SK-N-SH (cell line): ENCODE results near the gene GALR2. TPM values are rescaled to one million over a fixed set of nuclear protein-coding genes. Genes with fewer than 3 reads are reported as not detected.

Experiments used
- CTCF ChIA-PET: fragments of 300-600, 350-600 bp; formaldehyde crosslinking; extraction: SDS; loops from one replicate; lab custom pipeline; 2021; lab: Yijun Ruan, JAX
- POLR2A ChIA-PET: fragments of 350-600 bp; sonication (Branson Sonifier 250); formaldehyde crosslinking; extraction: SDS; loops from one replicate; lab custom pipeline; 2020; ENCODE audit warnings: antibody characterized with exemption, inconsistent platforms; lab: Yijun Ruan, JAX
- DNase-seq: peaks from one replicate; pipeline ENCODE4 v3.0.0; 2012
- H2AFZ ChIP-seq: fragments of 200-600 bp; sonication (generic); 2 replicates; pipeline ENCODE4 v1.8.1; 2016; ENCODE audit warnings: antibody characterized with exemption, mild to moderate bottlenecking, low read depth
- H3F3A ChIP-seq: fragments of 200-600 bp; sonication (generic); replicated peaks from 2 replicates; pipeline ENCODE3; 2016; ENCODE audit warnings: antibody characterized with exemption, mild to moderate bottlenecking; ENCODE audit not compliant: insufficient read depth
- H3K27ac ChIP-seq, 2 experiments: fragments of 200-500 bp in 1 of 2; fragments of 200-600 bp in 1 of 2; sonication (Bioruptor generic) in 1 of 2; sonication (generic), shearing (Covaris generic) in 1 of 2; 2 replicates each; pipeline versions ENCODE4 v1.5.1 to v1.6.1; 2014 to 2016; ENCODE audit warnings: low read depth in 2 of 2, inconsistent platforms in 1 of 2, low read length in 1 of 2, mild to moderate bottlenecking in 1 of 2, mixed read lengths in 1 of 2
- H3K27me3 ChIP-seq: fragments of 200-600 bp; sonication (generic), shearing (Covaris generic); 2 replicates; pipeline ENCODE4 v1.6.1; 2016; ENCODE audit warnings: mixed run types; ENCODE audit not compliant: insufficient read depth
- H3K36me3 ChIP-seq, 2 experiments: fragments of 200-500 bp in 1 of 2; fragments of 200-600 bp in 1 of 2; sonication (Bioruptor generic) in 1 of 2; sonication (generic) in 1 of 2; replicated peaks in 1 of 2; 2 replicates each; pipeline versions ENCODE3 to v1.5.1; 2014 to 2016; ENCODE audit warnings: low read length in 1 of 2, mild to moderate bottlenecking in 1 of 2; ENCODE audit not compliant: insufficient read depth in 2 of 2, control insufficient read depth in 1 of 2
- H3K4me1 ChIP-seq, 2 experiments: fragments of 200-500 bp in 1 of 2; fragments of 200-600 bp in 1 of 2; sonication (Bioruptor generic) in 1 of 2; sonication (generic), shearing (Covaris generic) in 1 of 2; 2 replicates each; pipeline versions ENCODE4 v1.5.1 to v1.6.1; 2014 to 2016; ENCODE audit warnings: low read depth in 1 of 2, low read length in 1 of 2, mixed run types in 1 of 2; ENCODE audit not compliant: insufficient read depth in 2 of 2, control insufficient read depth in 1 of 2
- H3K4me2 ChIP-seq: fragments of 200-600 bp; sonication (generic), shearing (Covaris generic); 2 replicates; pipeline ENCODE4 v1.6.1; 2017; ENCODE audit warnings: mixed run types
- H3K4me3 ChIP-seq, 2 experiments: fragments of 200-500 bp in 1 of 2; fragments of 200-600 bp in 1 of 2; sonication (Bioruptor generic) in 1 of 2; sonication (generic), shearing (Covaris generic) in 1 of 2; 2 replicates each; pipeline versions ENCODE4 v1.5.1 to v1.8.1; 2014 to 2016; ENCODE audit warnings: low read depth in 2 of 2, inconsistent platforms in 1 of 2, low read length in 1 of 2, mild to moderate bottlenecking in 1 of 2, mixed read lengths in 1 of 2, moderate library complexity in 1 of 2
- H3K79me2 ChIP-seq: fragments of 200-600 bp; sonication (generic); 2 replicates; pipeline ENCODE4 v1.8.1; 2017; ENCODE audit warnings: mild to moderate bottlenecking; ENCODE audit not compliant: insufficient read depth
- H3K9ac ChIP-seq: fragments of 200-600 bp; sonication (generic); 2 replicates; pipeline ENCODE4 v1.6.1; 2017; ENCODE audit warnings: mixed run types
- H3K9me2 ChIP-seq: fragments of 200-600 bp; sonication (generic); 2 replicates; pipeline ENCODE4 v1.6.1; 2017; ENCODE audit warnings: mixed run types
- H3K9me3 ChIP-seq: fragments of 200-600 bp; sonication (generic); 2 replicates; pipeline ENCODE4 v1.6.1; 2017; ENCODE audit warnings: mixed run types, mild to moderate bottlenecking, moderate library complexity
- H4K20me1 ChIP-seq: fragments of 200-600 bp; sonication (generic); 2 replicates; pipeline ENCODE4 v1.6.1; 2017; ENCODE audit warnings: mild to moderate bottlenecking, mixed run types; ENCODE audit not compliant: insufficient read depth
- CHD2 ChIP-seq: fragments of 150-350 bp; IDR thresholded peaks from 2 replicates; pipeline ENCODE4 v1.6.1; 2018; ENCODE audit warnings: low read length; ENCODE audit not compliant: partially characterized antibody
- CTCF ChIP-seq: fragments of 200-600 bp; sonication (generic); IDR thresholded peaks from 2 replicates; pipeline ENCODE4 v1.6.1; 2017; ENCODE audit warnings: antibody characterized with exemption, mild to moderate bottlenecking, moderate library complexity
- JUND ChIP-seq: IDR thresholded peaks from 2 replicates; pipeline ENCODE4 v1.4.0; 2012
- MXI1 ChIP-seq: IDR thresholded peaks from 2 replicates; pipeline ENCODE4 v1.6.1; 2012; ENCODE audit warnings: mild to moderate bottlenecking, low read depth, low read length, improper control_type of control experiment
- NRF1 ChIP-seq: IDR thresholded peaks from 2 replicates; pipeline ENCODE4 v1.6.1; 2012; ENCODE audit warnings: low read depth, mild to moderate bottlenecking, low read length
- RAD21 ChIP-seq: IDR thresholded peaks from 2 replicates; pipeline ENCODE4 v1.6.1; 2012; ENCODE audit warnings: mild to moderate bottlenecking, low read length
- RXRA ChIP-seq: IDR thresholded peaks from 2 replicates; pipeline ENCODE4 v1.4.0; 2012; ENCODE audit warnings: low read depth, mild to moderate bottlenecking, borderline replicate concordance
- TAF1 ChIP-seq: IDR thresholded peaks from 2 replicates; pipeline ENCODE4 v1.6.1; 2012; ENCODE audit warnings: low read depth, mild to moderate bottlenecking, low read length, moderate library complexity, borderline replicate concordance
- USF1 ChIP-seq: IDR thresholded peaks from 2 replicates; pipeline ENCODE4 v1.4.0; 2012; ENCODE audit warnings: low read depth, borderline replicate concordance
- WGBS: methylation state at CpG from one replicate; pipeline ENCODE4 v1.1.6; 2017; ENCODE audit warnings: low lambda C conversion rate; 5-methylcytosine and 5-hydroxymethylcytosine counted together
- polyA plus RNA-seq, 3 experiments: library from polyadenylated mRNA; depleted of rRNA; stranded (reverse); fragments of >200 nt; gene quantifications; 2 replicates each; pipeline ENCODE4 v1.2.3, GENCODE V29; 2012

The GALR2 gene
- polyA plus RNA-seq, 1 of the 3 experiments (the other 2 are of a cell fraction), result 0.05 TPM

- TF ChIP-seq CHD2 (no peak), RAD21 (no peak), MXI1 (no peak), NRF1 (no peak), JUND (no peak), USF1 (no peak), CTCF (peak; percentile 48), TAF1 (no peak)
- Histone ChIP-seq H3K4me3 (no peak overlapping the region), H3K36me3 (no peaks in the 10 kb centered on the region), H3K4me1 (no peaks in the 10 kb centered on the region; a peak in 1 of 4 replicates), H3K27ac (no peak overlapping the region), H3K27me3 (no peaks in the 10 kb centered on the region), H3K79me2 (no peaks in the 10 kb centered on the region), H4K20me1 (no peaks in the 10 kb centered on the region), H3F3A (no peaks in the 10 kb centered on the region), H3K9me3 (no peaks in the 10 kb centered on the region), H3K9me2 (no peaks in the 10 kb centered on the region), H2AFZ (no peak overlapping the region), H3K4me2 (no peak overlapping the region), H3K9ac (no peak overlapping the region)
- ChIA-PET CTCF (interaction anchor here (1.0 to 18.8 kb wide), 9 partner anchors 21 to 273 kb away, joined by 3 to 332 read pairs (median 4); partner anchors contain the start of genes EXOC7 and FOXJ1), POLR2A (no interaction called here)
- 83% methylated on average over 21 of the region's 22 CpGs for WGBS
- DNase-seq, result peak; percentile 52
Measured at GRCh38 chr17:76124582-76125390, 50.2 kb downstream of the GALR2 start.

GRCh38 chr17:76125391-76125675 is 50.8 kb downstream of the GALR2 start:
- no peak for DNase-seq
- POLR2A ChIA-PET, result no interaction called here
- H3F3A ChIP-seq, result no peaks in the 10 kb centered on the region
- no peak overlapping the region for H3K4me2 ChIP-seq
- no peaks in the 10 kb centered on the region for H3K36me3 ChIP-seq
- WGBS, result 55% methylated on average over 5 of the region's 5 CpGs
- no peaks in the 10 kb centered on the region for H3K9me2 ChIP-seq
- no peak for TF ChIP-seq RXRA
- CTCF ChIA-PET, result interaction anchor here (0.9 to 18.8 kb wide), 8 partner anchors 22 to 273 kb away, joined by 3 to 332 read pairs (median 4); partner anchors contain the start of gene EXOC7
- no peak overlapping the region for H2AFZ ChIP-seq
- no peaks in the 10 kb centered on the region for H3K9me3 ChIP-seq
- H3K9ac ChIP-seq, result no peak overlapping the region
- H3K27me3 ChIP-seq, result no peaks in the 10 kb centered on the region
- no peaks in the 10 kb centered on the region for H3K79me2 ChIP-seq
- no peaks in the 10 kb centered on the region for H4K20me1 ChIP-seq
- no peak overlapping the region for H3K27ac ChIP-seq
- no peaks in the 10 kb centered on the region; a peak in 1 of 4 replicates for H3K4me1 ChIP-seq
- H3K4me3 ChIP-seq, result no peak overlapping the region
